GM12878 (cell line): ENCODE data around the gene TXNL4A.

Source experiments
- CTCF ChIP-seq, 3 experiments: IDR thresholded peaks in 2 of 3; conservative IDR thresholded peaks in 1 of 3; 2 replicates each; pipeline ENCODE4 v1.5.1; 2011; ENCODE audit warnings: low read depth in 3 of 3, low read length in 3 of 3, mild to moderate bottlenecking in 3 of 3, control low read depth in 2 of 3, moderate library complexity in 2 of 3, inconsistent platforms in 1 of 3, mixed read lengths in 1 of 3; ENCODE audit not compliant: control insufficient read depth in 2 of 3, insufficient read depth in 1 of 3; ENCODE audit errors: extremely low read depth in 1 of 3
- NFIC ChIP-seq: IDR thresholded peaks from 2 replicates; pipeline ENCODE4 v1.6.1; 2012; ENCODE audit warnings: low read depth, mild to moderate bottlenecking, inconsistent platforms, low read length, moderate library complexity
- SUZ12 ChIP-seq: fragments of 200-600 bp; sonication (generic); IDR thresholded peaks from one replicate; pipeline ENCODE4 v1.6.1; 2018; ENCODE audit warnings: antibody characterized with exemption, mild to moderate bottlenecking; ENCODE audit not compliant: unreplicated experiment
- YY1 ChIP-seq: IDR thresholded peaks from 2 replicates; pipeline ENCODE4 v1.6.1; 2011; ENCODE audit warnings: low read depth, mild to moderate bottlenecking, low read length

- TF ChIP-seq CTCF (IDR thresholded peaks at IDR 0.05 in 2 of 3, conservative IDR thresholded peaks at IDR 0.05 in 1 of 3; ENCODE audit: control insufficient read depth in 2 of 3, extremely low read depth in 1 of 3, insufficient read depth in 1 of 3, low read depth in 3 of 3, low read length in 3 of 3) (no peak), NFIC (no peak), YY1 (no peak), SUZ12 (no peak)
Observed at GRCh38 chr18:79926715-79927606, 61.4 kb downstream of the TXNL4A start.
